Vagina (tissue), 2 donors: ENCODE measurements around the gene FRMD4A.

Experiments used
- POLR2A ChIP-seq, 2 donors: fragments of 450-650 bp; IDR thresholded peaks; one replicate each; pipeline ENCODE4 v1.6.1; 2017; ENCODE audit warnings: antibody characterized with exemption in 2 of 2, mild to moderate bottlenecking in 2 of 2, moderate library complexity in 2 of 2
- POLR2AphosphoS5 ChIP-seq, 2 donors: sonication (generic); formaldehyde crosslinking; IDR thresholded peaks; one replicate each; pipeline ENCODE4 v1.9.0; 2017; ENCODE audit warnings: antibody characterized with exemption in 2 of 2, mild to moderate bottlenecking in 2 of 2, low read depth in 1 of 2; ENCODE audit not compliant: insufficient read depth in 1 of 2
- TF ChIP-seq, protein P1 (sequence below), 3 experiments: fragments of 450-650 bp in 2 of 3; fragments of 200-600 bp in 1 of 3; sonication (generic) in 1 of 3; IDR thresholded peaks; one replicate each; pipeline ENCODE4 v1.5.1; 2017 to 2019; ENCODE audit warnings: antibody characterized with exemption in 3 of 3, mild to moderate bottlenecking in 2 of 3, moderate library complexity in 2 of 3

DNA sequence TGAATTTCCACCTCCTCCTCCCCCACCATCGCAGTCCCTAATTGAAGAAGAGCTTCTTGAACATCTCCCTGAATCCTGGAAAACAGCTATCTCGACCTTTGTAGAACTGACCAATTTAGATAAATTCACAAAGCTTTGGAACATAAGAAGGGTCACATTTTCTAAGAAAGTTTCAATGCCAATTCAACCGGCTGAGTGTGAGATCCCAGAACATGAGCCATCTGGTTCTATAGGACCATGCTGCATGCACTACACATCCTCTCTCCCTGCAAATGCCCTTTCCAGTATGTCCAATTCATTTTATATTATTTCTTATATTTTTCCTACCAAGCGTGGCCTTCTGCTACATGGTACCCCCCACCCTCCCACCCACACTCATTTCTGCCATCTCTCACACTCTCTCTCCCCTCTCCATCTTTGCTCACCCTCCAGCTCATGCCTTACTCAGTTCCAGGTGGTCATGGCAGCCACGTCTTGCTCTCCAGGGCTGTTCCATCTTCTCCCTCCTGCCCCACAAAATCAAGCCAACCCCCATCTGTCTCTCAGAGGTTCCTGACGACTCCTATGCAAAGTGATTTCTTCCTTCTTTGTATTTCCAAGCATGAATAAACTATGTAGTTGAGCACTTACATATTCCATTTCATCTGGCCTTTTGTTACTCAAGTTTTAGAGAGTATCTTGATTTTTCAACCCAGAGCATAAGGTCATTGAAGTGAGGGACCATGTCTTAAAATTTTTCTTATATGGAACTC is 19.3 kb downstream of the FRMD4A start:
- TF ChIP-seq, protein P1, sequence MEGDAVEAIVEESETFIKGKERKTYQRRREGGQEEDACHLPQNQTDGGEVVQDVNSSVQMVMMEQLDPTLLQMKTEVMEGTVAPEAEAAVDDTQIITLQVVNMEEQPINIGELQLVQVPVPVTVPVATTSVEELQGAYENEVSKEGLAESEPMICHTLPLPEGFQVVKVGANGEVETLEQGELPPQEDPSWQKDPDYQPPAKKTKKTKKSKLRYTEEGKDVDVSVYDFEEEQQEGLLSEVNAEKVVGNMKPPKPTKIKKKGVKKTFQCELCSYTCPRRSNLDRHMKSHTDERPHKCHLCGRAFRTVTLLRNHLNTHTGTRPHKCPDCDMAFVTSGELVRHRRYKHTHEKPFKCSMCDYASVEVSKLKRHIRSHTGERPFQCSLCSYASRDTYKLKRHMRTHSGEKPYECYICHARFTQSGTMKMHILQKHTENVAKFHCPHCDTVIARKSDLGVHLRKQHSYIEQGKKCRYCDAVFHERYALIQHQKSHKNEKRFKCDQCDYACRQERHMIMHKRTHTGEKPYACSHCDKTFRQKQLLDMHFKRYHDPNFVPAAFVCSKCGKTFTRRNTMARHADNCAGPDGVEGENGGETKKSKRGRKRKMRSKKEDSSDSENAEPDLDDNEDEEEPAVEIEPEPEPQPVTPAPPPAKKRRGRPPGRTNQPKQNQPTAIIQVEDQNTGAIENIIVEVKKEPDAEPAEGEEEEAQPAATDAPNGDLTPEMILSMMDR (IDR thresholded peaks at IDR 0.05): no peak
- TF ChIP-seq POLR2AphosphoS5 (IDR thresholded peaks at IDR 0.05; ENCODE audit: insufficient read depth in 1 of 2, low read depth in 1 of 2) (no peak), POLR2A (IDR thresholded peaks at IDR 0.05) (no peak)
